ENCODE data around the gene RAB14. TPM values are rescaled to one million over a fixed set of nuclear protein-coding genes. Genes with fewer than 3 reads are reported as not detected.

Gene RAB14
- total and polyA plus RNA-seq, 7 experiments from 2014 or later, result 30.5 to 66.5 (median 46.4) TPM

DNA sequence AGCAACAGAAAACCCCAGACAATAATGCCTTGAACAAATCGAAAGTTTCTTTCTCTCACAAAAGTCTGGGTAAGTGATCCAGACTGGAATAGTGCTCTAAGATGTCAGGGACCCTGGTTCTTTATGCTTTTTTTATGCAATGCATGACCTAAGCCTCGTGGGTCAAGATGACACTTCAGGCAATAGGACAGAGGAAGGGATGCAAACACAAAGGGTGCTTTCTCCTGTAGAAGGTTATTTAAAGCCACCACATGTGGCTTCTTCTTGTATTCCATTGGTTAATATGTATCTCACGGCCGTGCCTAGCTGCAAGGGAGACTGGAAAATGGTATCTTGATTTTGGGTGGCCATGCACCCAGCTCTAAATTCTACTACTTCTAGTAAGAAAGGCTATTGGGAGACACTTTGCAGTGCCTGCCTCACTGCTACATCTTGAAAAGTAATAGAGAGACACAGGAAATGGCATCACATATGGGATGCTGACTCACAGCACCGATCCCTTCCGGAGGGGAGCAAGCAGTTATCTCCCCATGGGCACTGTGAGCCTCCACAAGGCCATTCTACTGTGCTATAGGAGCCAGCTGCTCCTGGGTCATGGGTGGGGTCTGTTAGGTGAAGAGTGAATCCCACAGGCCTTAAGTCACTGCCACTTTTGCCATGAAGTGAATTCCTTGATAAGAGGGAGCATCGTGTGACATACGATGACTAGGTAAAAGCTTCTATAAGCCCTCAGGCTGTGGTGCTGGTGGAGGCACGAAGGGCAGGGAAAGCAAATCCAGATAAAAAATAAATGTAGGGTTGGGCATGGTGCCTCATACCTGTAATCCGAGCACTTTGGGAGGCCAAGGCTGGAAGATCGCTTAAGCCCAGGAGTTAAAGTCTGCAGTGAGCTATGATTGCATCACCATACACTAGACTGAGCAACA lies 32.5 kb upstream of the RAB14 start:
- H3K4me3 ChIP-seq (ENCODE audit: low read length), result no peak overlapping the region
- Mint-ChIP-seq H3K27ac (no peak overlapping the region), H3K36me3 (peaks cover 0 to 35% (median 12%) of the 10 kb centered on the region in 5 donors), H3K9me3 (peaks cover 0 to 2% (median 0%) of the 10 kb centered on the region in 11 donors), H3K4me1 (peaks cover 0 to 3% (median 0%) of the 10 kb centered on the region in 7 donors), H3K27me3 (peaks cover 0 to 5% (median 0%) of the 10 kb centered on the region in 5 donors), H3K4me3 (no peak overlapping the region)
- ATAC-seq, result peak; percentile 76
- ChIA-PET POLR2A (no interaction called here), CTCF (no interaction called here)
- no peaks in the 10 kb centered on the region for H3K4me1 ChIP-seq (ENCODE audit: control insufficient read depth in 2 of 2, insufficient read depth in 2 of 2, low read length in 2 of 2)
- intact Hi-C loops (cut with micrococcal nuclease), result no loop called here
- DNase-seq, result no peak
- H3K27me3 ChIP-seq (ENCODE audit: control insufficient read depth in 2 of 2, insufficient read depth in 2 of 2, low read length in 2 of 2), result no peaks in the 10 kb centered on the region
- H3K27ac ChIP-seq (ENCODE audit: low read depth, low read length), result no peak overlapping the region
- H3K36me3 ChIP-seq (ENCODE audit: control insufficient read depth in 2 of 3, insufficient read depth in 3 of 3, low read length in 3 of 3), result no peaks in the 10 kb centered on the region
- no peaks in the 10 kb centered on the region for H3K9me3 ChIP-seq (ENCODE audit: control insufficient read depth in 2 of 3, low read length in 3 of 3)

DNA sequence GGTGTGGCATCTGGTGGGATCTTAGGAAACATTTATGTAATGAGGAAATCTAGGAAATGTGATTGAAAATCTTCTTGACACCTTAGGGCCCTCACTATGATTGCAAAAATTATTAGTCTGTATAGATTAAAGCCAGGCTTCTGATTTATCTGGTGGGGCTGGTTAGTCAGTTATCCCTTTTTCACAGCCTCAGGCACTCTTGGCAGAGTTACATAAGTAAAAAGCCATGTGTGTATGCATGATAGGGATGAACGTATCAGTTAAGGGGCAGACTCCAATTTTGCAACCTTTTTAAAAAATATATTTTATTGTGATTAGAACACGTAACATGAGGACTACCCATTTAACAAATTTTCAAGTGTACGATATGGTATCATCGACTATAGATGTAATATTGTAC lies 30.6 kb upstream of the RAB14 start:
- CTCF ChIA-PET, result no interaction called here
- H3K27me3 Mint-ChIP-seq, result no peaks in the 10 kb centered on the region
- H3K4me3 Mint-ChIP-seq, result no peak overlapping the region
- H3K27ac Mint-ChIP-seq, result no peak overlapping the region
- H3K9me3 Mint-ChIP-seq, result peaks cover 0 to 2% (median 0%) of the 10 kb centered on the region in 11 donors
- H3K9me3 ChIP-seq (ENCODE audit: control insufficient read depth in 2 of 3, low read length in 3 of 3), result no peaks in the 10 kb centered on the region
- no peaks in the 10 kb centered on the region for H3K4me1 ChIP-seq (ENCODE audit: control insufficient read depth in 2 of 2, insufficient read depth in 2 of 2, low read length in 2 of 2)
- no peak overlapping the region for H3K4me3 ChIP-seq (ENCODE audit: low read length)
- H3K27me3 ChIP-seq (ENCODE audit: control insufficient read depth in 2 of 2, insufficient read depth in 2 of 2, low read length in 2 of 2), result no peaks in the 10 kb centered on the region
- no peaks in the 10 kb centered on the region for H3K36me3 ChIP-seq (ENCODE audit: control insufficient read depth in 2 of 3, insufficient read depth in 3 of 3, low read length in 3 of 3)
- no peak overlapping the region for H3K27ac ChIP-seq (ENCODE audit: low read depth, low read length)
- no peak for DNase-seq
- intact Hi-C loops (cut with micrococcal nuclease), result no loop called here
- no peak for ATAC-seq
- H3K4me1 Mint-ChIP-seq, result peaks cover 0 to 4% (median 0%) of the 10 kb centered on the region in 7 donors
- H3K36me3 Mint-ChIP-seq, result peaks cover 0 to 31% (median 12%) of the 10 kb centered on the region in 5 donors
- POLR2A ChIA-PET, result interaction anchor here (0.9 kb wide), 1 partner anchor 33 kb away, joined by 4 read pairs; no protein-coding TSS in a partner anchor

GRCh38 chr9:121230256-121230655 lies 28.6 kb upstream of the RAB14 start:
- CTCF ChIA-PET, result interaction anchor here (0.6 kb wide), 1 partner anchor 16 kb away, joined by 3 read pairs; no protein-coding TSS in a partner anchor
- no peak overlapping the region for H3K4me3 ChIP-seq (ENCODE audit: low read length)
- no peaks in the 10 kb centered on the region for H3K4me1 ChIP-seq (ENCODE audit: control insufficient read depth in 2 of 2, insufficient read depth in 2 of 2, low read length in 2 of 2)
- H3K4me1 Mint-ChIP-seq, result peaks cover 0 to 4% (median 0%) of the 10 kb centered on the region in 7 donors
- ATAC-seq (no peak), DNase-seq (no peak)
- no peaks in the 10 kb centered on the region for H3K27me3 Mint-ChIP-seq
- H3K9me3 Mint-ChIP-seq, result no peaks in the 10 kb centered on the region
- H3K27ac ChIP-seq (ENCODE audit: low read depth, low read length), result no peak overlapping the region
- no peaks in the 10 kb centered on the region for H3K36me3 ChIP-seq (ENCODE audit: control insufficient read depth in 2 of 3, insufficient read depth in 3 of 3, low read length in 3 of 3)
- intact Hi-C loops (cut with micrococcal nuclease), result no loop called here
- POLR2A ChIA-PET, result no interaction called here
- no peak overlapping the region for H3K27ac Mint-ChIP-seq
- H3K36me3 Mint-ChIP-seq, result peaks cover 0 to 21% (median 4%) of the 10 kb centered on the region in 5 donors
- H3K27me3 ChIP-seq (ENCODE audit: control insufficient read depth in 2 of 2, insufficient read depth in 2 of 2, low read length in 2 of 2), result no peaks in the 10 kb centered on the region
- no peaks in the 10 kb centered on the region for H3K9me3 ChIP-seq (ENCODE audit: control insufficient read depth in 2 of 3, low read length in 3 of 3)
- H3K4me3 Mint-ChIP-seq, result no peak overlapping the region

- H3K9me3 Mint-ChIP-seq, result no peaks in the 10 kb centered on the region
- peaks cover 0 to 12% (median 4%) of the 10 kb centered on the region in 5 donors for H3K36me3 Mint-ChIP-seq
- Histone ChIP-seq H3K9me3 (ENCODE audit: control insufficient read depth in 2 of 3, low read length in 3 of 3) (no peaks in the 10 kb centered on the region), H3K4me1 (ENCODE audit: control insufficient read depth in 2 of 2, insufficient read depth in 2 of 2, low read length in 2 of 2) (no peaks in the 10 kb centered on the region), H3K4me3 (ENCODE audit: low read length) (no peak overlapping the region), H3K27ac (ENCODE audit: low read depth, low read length) (no peak overlapping the region), H3K27me3 (ENCODE audit: control insufficient read depth in 2 of 2, insufficient read depth in 2 of 2, low read length in 2 of 2) (no peaks in the 10 kb centered on the region), H3K36me3 (ENCODE audit: control insufficient read depth in 2 of 3, insufficient read depth in 3 of 3, low read length in 3 of 3) (no peaks in the 10 kb centered on the region)
- H3K4me1 Mint-ChIP-seq, result peaks cover 0 to 2% (median 0%) of the 10 kb centered on the region in 7 donors
- no peak overlapping the region for H3K4me3 Mint-ChIP-seq
- intact Hi-C loops (cut with micrococcal nuclease), result no loop called here
- DNase-seq, result no peak
- CTCF ChIA-PET, result no interaction called here
- ATAC-seq, result no peak
- POLR2A ChIA-PET, result no interaction called here
- H3K27ac Mint-ChIP-seq, result no peak overlapping the region
- H3K27me3 Mint-ChIP-seq, result no peaks in the 10 kb centered on the region
Observed at GRCh38 chr9:121227862-121228261, 26.2 kb upstream of the RAB14 start.

DNA sequence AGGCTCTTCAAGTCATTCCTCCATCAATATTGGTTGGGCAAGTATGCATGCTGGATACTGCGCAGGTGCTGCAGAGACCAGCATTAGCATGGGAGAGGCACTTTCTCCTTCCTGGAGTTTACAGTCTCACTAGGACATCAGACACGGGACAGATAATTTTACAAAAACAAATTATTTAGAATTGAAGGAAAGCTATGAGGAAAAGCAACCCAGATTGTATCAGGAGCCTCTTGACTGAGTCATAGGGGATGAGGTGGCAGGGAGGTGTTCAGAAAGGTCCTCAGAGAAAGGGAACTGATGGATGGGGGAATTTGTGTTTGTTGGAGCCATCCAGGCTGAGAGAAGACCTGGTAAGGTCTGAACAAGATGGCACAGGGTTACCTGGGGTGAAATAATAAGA lies 24.5 kb upstream of the RAB14 start:
- ATAC-seq (no peak), DNase-seq (no peak)
- H3K27ac Mint-ChIP-seq, result no peak overlapping the region
- H3K4me3 Mint-ChIP-seq, result no peak overlapping the region
- no peaks in the 10 kb centered on the region for H3K9me3 Mint-ChIP-seq
- intact Hi-C loops (cut with micrococcal nuclease), result no loop called here
- ChIA-PET POLR2A (no interaction called here), CTCF (no interaction called here)
- no peaks in the 10 kb centered on the region for H3K27me3 ChIP-seq (ENCODE audit: control insufficient read depth in 2 of 2, insufficient read depth in 2 of 2, low read length in 2 of 2)
- H3K27me3 Mint-ChIP-seq, result no peaks in the 10 kb centered on the region
- no peaks in the 10 kb centered on the region for H3K36me3 ChIP-seq (ENCODE audit: control insufficient read depth in 2 of 3, insufficient read depth in 3 of 3, low read length in 3 of 3)
- H3K9me3 ChIP-seq (ENCODE audit: control insufficient read depth in 2 of 3, low read length in 3 of 3), result no peaks in the 10 kb centered on the region
- H3K36me3 Mint-ChIP-seq, result peaks cover 0 to 5% (median 0%) of the 10 kb centered on the region in 5 donors
- no peaks in the 10 kb centered on the region for H3K4me1 ChIP-seq (ENCODE audit: control insufficient read depth in 2 of 2, insufficient read depth in 2 of 2, low read length in 2 of 2)
- no peak overlapping the region for H3K27ac ChIP-seq (ENCODE audit: low read depth, low read length)
- H3K4me3 ChIP-seq (ENCODE audit: low read length), result no peak overlapping the region
- H3K4me1 Mint-ChIP-seq, result peaks cover 0 to 2% (median 0%) of the 10 kb centered on the region in 7 donors

- no peaks in the 10 kb centered on the region for H3K27me3 ChIP-seq (ENCODE audit: control insufficient read depth in 2 of 2, insufficient read depth in 2 of 2, low read length in 2 of 2)
- no peaks in the 10 kb centered on the region for H3K4me1 ChIP-seq (ENCODE audit: control insufficient read depth in 2 of 2, insufficient read depth in 2 of 2, low read length in 2 of 2)
- intact Hi-C loops (cut with micrococcal nuclease), result no loop called here
- Mint-ChIP-seq H3K27me3 (no peaks in the 10 kb centered on the region), H3K4me1 (peaks cover 0 to 2% (median 0%) of the 10 kb centered on the region in 7 donors), H3K36me3 (peaks cover 0 to 4% (median 0%) of the 10 kb centered on the region in 5 donors), H3K9me3 (no peaks in the 10 kb centered on the region), H3K27ac (no peak overlapping the region), H3K4me3 (no peak overlapping the region)
- ATAC-seq (no peak), DNase-seq (no peak)
- H3K36me3 ChIP-seq (ENCODE audit: control insufficient read depth in 2 of 3, insufficient read depth in 3 of 3, low read length in 3 of 3), result no peaks in the 10 kb centered on the region
- POLR2A ChIA-PET, result interaction anchor here (0.7 kb wide), 1 partner anchor 17 kb away, joined by 3 read pairs; no protein-coding TSS in a partner anchor
- no peak overlapping the region for H3K27ac ChIP-seq (ENCODE audit: low read depth, low read length)
- H3K9me3 ChIP-seq (ENCODE audit: control insufficient read depth in 2 of 3, low read length in 3 of 3), result no peaks in the 10 kb centered on the region
- CTCF ChIA-PET, result no interaction called here
- no peak overlapping the region for H3K4me3 ChIP-seq (ENCODE audit: low read length)
Observed at GRCh38 chr9:121225240-121225639, 23.6 kb upstream of the RAB14 start.

All from naive thymus-derived CD4-positive, alpha-beta T cell (primary cell).